CD4-positive, alpha-beta T cell treated with Interleukin-17A for 4 hours (primary cell): ENCODE data around the gene ZNF830.
A peak's percentile ranks its signal among the peaks of the same experiment; 100 is the strongest.
"Not testable (repeated sequence)": the region's sequence is repeated elsewhere in the genome, so short reads cannot be mapped to it uniquely, and the experiment has no call there.

Experiments used
- DNase-seq: peaks from one replicate; pipeline ENCODE4 v3.0.0-alpha.2; 2020; ENCODE audit warnings: mixed read lengths

Gene ZNF830

DNA sequence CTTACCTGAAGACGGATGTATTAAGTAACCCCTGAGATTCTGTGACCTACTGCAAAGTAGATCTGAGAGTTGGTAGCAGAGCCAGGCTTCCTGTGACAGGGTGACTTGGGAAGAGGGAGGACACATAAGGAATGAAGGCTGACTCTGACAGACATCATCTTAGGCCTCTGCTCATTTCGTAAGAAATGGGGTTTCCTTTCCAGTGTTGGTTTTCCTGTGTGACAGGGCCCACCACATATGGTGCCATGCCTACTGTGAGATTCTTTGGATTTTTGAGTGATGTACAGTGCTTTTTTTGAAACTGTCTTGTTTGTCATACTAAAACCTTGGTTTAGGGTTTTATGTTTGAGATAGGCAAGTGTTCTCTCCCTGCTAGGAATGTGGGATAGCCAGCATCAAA, 31.7 kb downstream of the ZNF830 start:
- DNase-seq: no peak

DNA sequence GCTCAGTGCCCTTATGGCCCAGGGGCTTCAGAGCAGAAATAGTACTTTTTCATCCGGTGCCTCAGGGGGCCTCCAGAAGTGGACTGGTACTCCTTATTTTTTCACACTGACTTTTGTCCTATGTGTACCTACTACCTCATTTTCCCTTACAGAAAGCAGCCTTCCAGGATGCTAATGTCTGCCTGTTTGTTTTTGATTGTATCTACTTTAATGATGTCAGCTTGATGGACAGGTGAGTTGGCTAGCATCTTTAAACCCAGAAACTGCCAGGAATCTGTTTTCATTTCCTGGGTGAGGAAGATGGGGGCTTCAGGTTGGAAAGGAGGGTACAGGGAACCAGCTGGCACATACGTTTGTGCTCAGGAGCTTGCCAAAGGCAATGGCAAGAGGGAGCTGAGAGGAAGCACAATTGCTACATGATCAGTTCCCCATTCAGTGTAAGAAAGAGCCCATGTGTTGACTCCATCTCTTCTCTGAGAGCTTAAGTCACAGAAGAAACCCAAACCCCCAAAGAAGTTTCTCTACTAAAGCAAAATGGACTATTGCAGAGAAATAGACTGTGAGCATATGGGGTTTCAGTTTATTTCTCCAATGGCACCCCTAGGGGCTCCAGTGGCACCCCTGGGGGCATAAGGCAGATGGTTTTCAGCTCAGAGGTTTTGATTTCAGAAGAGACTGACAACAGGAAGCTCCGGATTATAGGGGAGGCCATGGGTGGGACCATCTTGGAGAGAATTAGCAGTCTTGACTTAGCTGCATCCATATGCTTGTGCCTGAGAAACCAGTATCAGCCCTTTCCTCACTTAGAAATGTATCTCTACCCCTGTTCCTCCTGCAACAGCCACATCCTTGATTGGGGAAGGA, 35.3 kb downstream of the ZNF830 start:
- DNase-seq: no peak

DNA sequence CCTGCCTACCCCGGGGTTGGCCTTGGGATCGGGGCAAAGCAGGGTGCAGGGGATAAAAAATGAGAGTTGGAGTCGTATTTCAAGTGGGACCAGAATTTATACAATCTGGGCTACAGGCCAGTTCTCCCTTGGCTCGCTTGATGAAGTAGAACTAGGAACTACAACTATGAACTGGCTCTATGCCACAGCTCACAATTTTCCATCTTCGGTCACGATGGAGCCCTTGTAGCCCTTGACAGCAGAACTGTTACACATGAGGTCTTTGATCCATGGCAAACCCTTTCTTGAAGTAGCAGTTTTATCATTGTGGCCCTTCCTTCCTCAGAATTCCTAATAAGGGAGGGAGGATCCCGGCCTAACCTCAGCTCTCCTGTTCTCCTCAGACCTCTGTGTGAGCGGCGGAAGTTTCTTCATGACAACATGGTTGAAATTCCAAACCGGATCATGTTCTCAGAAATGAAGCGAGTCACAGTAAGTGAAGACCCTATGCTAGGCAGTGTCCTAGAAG, 36.1 kb downstream of the ZNF830 start:
- no peak for DNase-seq

DNA sequence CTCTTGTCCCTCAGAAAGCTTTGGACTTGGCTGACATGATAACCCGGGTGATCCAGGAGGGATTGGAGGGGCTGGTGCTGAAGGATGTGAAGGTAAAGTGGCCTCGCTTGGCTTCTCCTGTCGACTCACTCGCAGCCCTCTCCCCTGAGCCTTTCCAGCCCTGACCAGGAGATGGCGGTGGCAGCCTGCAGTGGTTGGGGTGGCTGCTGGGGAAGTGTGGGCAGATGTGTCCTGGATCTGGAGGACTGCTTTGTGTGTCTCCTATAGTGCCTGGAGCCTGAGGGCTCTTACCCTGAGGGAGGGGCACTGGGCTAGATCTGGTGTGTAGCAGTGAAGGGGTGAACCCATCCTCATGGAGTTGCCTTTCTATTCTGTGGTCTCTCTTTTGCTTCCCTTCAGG, 36.9 kb downstream of the ZNF830 start:
- peak; percentile 85 for DNase-seq

DNA sequence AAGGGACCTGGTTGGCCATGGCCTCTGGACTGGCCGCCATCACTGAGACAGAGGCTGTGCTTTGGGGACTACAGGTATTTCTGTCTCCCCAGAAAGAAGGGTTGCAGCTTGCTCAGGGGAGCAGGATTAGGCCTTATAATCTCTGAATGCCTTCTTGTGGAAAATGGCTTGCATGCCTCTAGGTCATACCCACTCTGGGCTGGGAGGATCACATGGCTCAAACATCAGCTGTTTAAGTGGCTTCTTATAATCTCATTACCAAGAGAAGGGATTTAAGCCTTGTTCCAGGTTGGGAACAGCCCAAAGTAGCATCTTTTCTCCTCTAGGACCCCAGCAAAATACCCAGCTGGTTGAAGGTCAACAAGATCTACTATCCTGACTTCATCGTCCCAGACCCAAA, 38.1 kb downstream of the ZNF830 start:
- no peak for DNase-seq

DNA sequence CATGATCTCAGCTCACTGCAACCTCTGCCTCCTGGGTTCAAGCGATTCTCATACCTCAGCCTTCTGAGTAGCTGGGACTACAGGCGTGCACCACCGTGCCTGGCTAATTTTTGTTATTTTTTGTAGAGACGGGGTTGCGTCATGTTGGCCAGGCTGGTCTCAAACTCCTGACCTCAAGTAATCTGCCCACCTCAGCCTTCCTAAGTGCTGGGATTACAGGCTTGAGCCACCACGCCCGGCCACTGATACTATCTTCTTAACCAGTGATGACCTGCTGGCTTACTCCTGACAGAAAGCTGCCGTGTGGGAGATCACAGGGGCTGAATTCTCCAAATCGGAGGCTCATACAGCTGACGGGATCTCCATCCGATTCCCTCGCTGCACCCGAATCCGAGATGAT, 39.6 kb downstream of the ZNF830 start:
- DNase-seq: not testable (repeated sequence)

DNA sequence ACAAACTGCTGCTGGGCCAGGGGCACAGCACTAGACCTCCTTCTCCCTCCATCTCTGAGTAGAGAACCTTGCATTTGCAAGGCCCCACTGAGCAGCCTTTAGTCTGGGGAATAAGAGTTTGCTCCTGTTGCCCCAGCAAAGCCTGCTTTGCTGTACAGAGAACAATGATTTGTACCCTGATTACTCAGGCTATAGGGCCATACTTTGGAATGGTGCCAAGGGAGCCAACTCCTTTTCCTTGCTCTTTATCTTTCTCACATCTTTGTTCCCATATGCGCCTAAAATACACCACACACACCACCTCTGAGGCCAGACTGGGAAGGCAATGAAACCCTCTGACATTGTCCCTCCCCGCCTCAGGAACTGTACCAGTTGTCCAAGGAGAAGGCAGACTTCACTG, 40.2 kb downstream of the ZNF830 start:
- no peak for DNase-seq

DNA sequence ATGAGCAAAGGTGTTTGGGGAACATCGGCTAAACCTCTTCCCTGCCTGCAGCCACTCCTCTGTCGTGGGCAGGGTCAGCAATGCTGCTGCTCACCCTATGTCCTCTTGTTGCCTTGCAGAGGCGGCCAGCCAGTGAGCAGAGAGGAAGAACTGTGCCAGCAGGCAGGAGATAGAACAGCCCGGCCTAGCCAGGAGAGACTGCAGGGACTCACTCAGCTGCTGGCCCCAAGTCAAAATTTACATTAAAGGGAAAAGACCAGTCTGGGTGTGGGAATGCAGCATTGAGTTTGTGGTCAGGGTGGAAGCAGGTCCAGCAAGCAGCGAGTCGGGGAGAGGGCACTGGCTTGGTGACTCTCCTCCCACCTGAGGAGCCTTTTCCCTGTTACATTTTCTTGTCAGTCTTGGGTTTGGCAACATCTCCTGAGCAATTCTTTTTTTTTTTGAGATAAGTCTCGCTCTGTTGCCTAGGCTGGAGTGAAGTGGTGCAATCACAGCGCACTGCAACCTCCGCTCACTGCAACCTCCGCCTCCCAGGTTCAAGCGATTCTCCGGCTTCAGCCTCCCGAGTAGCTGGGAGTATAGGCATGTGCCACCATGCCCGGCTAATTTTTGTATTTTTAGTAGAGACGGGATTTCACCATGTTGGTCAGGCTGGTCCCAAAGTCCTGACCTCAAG, 41.7 kb downstream of the ZNF830 start:
- no peak for DNase-seq

DNA sequence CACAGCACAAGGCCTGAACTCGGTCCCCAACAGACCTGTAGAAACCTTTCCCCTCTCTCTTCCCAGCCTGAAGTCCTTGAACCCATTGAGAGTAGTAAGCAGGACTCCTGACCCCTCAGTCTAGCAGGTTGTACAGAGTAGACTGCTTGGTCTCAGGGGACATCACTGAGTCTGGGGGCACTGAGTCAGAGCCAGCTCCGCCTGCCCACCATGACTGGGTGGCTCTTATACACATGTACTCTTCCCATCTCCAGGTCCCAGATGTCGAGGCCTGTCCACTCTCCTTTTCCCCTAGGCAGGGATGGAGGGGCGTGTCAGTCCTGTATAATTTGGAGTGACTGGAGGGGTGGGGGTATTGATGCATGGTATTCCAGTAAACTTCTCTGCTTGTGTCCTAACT, 42.4 kb downstream of the ZNF830 start:
- DNase-seq: no peak

DNA sequence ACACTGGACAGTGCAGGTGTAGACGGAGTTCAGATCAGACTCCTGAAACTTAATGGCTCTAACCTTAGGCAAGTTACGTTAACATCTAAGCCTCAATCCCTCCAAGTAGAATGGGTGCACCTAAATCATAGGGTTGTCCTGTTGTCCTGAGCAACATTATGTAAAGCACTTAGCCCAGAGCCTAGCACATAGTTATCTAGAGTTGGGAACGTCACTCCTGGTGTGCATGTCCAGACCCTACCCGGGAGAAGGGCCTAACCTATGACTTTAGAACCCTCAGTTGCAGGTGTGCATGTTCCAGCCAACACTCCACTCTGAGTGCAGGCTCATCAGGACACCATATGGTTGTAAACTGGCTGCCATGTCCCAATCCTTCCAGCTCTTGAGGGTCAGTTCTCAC, 45.0 kb downstream of the ZNF830 start:
- DNase-seq: no peak

DNA sequence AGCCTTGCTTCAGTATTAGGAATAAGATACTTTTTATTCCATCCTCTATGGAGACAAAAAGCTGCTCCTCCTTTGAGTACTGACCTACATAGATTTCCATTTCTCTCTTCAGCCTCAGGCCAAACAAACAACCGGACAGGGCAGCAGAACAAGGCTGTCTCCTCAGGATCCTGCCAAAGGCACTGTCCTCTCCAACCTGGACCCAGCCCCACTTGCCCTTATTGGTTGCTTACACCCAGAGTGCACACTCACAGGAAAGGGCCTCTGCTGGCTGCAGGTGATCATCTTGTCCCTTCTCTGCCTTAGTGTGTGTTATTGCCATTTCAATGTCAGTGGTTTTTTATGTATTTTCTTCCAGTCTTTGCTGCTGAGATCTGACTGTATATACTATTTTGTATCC, 45.6 kb downstream of the ZNF830 start:
- no peak for DNase-seq

DNA sequence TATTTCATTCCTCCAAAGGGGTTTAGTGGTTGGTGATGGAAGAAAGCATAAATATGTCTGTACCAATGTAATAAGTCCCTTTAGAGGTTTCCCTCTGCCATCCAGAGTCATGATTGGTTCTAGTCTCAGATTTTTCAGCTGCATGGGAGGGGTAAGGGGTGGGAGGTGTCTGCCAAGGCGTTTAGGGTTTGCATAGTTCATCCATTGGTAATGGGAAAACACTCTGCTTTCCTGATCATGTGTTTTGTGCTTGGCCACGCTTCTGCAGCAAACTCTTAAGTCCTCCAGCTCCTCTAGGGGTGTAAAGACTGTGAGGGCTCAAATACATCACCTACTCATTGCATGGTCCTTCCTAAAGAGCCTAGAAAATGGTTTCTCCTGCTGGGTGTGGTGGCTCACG, 48.8 kb downstream of the ZNF830 start:
- no peak for DNase-seq

DNA sequence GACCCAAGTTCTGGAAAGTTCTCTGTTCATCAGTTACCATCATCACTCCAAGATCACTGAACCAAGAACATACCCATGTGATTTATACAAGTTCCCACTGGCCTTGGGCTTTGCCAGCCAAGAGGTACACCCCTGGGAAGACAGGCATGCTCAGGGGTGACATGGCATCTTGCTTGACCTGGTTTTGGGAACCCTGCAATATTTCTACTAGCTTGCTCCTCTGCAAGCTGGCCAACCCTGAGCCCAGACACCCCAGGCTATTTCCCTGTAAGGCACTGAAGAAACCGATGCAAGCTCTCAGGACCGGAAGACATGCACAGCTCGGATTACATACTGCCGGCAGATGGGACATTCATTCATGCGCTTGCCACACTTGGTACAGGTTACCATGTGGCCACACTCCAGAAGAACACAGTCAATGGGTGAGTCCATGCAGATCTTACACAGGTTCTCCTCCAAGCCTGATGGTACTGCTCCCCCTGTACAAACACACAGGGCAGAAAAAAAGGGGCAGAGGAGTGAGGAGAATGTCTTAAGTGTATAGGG, 50.4 kb downstream of the ZNF830 start:
- no peak for DNase-seq
